ENCODE results near the gene TNK1. TPM values are rescaled to one million over a fixed set of nuclear protein-coding genes. Genes with fewer than 3 reads are reported as not detected.

TNK1 gene
- total and polyA plus RNA-seq, 2 donors, result 1.2 to 4.8 TPM

DNA sequence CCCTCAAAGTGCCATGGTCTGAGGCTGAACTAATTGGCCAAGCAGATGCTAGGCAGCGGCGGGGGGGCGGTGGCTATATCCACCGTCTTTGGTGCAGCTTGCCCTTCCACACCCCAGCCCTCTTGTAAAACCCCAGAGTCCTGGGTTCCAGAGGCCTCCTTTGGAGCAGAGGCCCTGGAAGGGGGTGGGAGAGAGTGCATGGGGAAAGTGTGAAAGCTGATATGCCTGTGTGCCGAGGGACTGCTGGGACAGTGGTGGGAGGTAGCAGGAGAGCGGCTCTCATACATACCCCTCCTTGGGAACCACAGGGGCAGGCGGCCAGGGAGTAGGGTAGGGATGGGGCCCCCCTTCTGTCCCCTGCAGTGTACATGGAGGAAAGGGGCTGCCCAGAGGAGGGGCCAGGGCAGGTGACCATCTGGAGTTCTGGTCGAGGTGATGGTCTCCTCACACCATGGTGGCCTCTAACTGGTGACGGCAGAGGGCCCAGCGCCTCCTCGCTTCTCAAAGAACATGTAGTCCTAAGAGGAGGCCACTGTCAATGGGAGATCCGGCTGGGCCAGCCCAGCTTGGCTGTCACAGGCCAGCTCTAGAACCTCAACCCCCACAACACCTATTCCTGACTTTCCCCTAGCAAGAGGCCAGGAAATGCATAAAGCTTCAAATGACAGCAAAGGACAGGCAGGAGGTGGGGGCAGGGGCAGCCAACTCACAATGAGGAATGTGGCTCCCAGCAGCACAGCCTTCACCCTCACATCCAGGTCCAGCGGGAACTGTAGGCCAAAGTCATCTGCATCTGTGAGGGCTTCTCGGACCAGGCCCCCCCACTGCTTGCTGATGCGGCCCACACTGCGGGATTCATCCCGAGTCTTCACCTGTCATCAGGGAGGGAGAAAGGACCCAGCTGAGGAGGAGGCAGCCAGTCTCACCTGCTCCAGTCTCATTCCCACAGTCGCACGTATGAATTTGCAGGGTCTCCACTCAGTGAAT, 9.3 kb downstream of the TNK1 start:
- WGBS, result 85% methylated on average over 19 of the region's 19 CpGs
- Histone ChIP-seq H3K4me1 (ENCODE audit: insufficient read depth) (no peaks in the 10 kb centered on the region), H3K4me3 (ENCODE audit: low read depth, low read length) (no peak overlapping the region), H3K36me3 (ENCODE audit: insufficient read depth) (no peaks in the 10 kb centered on the region), H3K27ac (ENCODE audit: low read depth) (no peak overlapping the region)
- DNase-seq (ENCODE audit: extremely low spot score), result no peak

DNA sequence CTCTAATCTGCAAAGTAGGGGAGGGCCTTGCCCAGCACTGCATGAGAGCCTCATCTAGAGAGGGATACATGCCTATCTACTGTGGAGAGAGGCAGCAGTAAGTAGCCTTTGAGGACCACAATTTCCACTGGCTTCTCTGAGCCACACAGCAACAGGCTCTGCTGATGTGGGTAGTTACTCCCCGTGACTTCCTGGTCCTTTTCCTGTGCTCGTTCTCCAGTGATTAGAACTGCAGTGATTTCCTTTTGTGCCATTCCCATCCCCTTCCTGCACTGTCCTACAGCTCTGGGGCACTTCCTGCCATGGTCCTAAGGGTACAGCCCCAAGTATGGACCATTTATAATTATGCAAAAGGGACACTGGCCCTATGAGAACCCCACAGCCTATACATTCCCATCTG, 10.4 kb downstream of the TNK1 start:
- H3K36me3 ChIP-seq (ENCODE audit: insufficient read depth), result no peaks in the 10 kb centered on the region
- no peak overlapping the region for H3K4me3 ChIP-seq (ENCODE audit: low read depth, low read length)
- no peaks in the 10 kb centered on the region for H3K4me1 ChIP-seq (ENCODE audit: insufficient read depth)
- no peak for DNase-seq (ENCODE audit: extremely low spot score)
- WGBS, result 71% methylated on average over 2 of the region's 2 CpGs
- H3K27ac ChIP-seq (ENCODE audit: low read depth), result no peak overlapping the region

DNA sequence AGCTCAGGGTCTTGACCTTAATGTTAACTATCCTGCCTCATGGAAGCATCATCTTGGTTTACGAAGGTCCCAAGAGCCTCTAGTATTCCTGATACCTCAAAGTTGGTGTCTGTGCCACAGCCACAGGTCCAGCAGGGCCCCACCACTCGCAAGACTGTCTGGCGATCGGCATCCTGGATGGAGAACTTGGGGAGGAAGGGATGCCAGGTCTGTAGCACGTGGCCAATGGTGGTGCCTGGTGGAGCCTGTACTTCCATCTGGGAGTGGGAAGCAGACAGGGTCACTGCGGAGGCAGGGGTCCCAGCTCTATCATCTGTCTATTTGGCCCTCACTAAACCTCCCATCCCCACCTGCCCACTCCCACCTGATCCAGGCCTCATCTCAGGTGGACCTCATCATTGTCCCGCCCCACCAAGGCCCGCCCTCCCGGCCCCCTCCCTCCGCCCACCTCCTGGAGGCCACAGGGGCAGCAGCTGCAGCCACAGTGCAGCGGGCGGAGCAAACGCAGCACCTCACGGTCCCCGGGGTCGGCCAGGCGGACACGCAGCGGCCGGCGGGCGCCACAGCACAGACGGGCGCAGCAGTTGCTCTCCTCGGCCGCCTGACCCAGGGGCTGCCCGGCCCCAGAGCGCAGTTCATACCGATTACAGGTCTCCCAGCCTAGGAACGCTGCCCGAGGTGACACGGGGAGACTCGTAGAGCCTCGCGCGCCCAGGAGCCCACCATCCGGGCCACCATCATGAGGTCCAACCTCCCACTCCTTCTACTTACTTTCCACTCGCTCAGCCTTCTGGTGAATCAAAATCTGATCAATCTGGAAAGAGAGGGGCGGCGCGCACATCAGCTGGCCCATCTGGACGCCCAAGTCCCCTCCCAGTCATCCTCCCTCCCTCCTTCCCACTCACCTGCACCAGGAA, 12.1 kb downstream of the TNK1 start:
- H3K4me1 ChIP-seq (ENCODE audit: insufficient read depth), result no peaks in the 10 kb centered on the region
- DNase-seq (ENCODE audit: extremely low spot score), result no peak
- H3K27ac ChIP-seq (ENCODE audit: low read depth), result no peak overlapping the region
- WGBS, result 68% methylated on average over 42 of the region's 42 CpGs
- H3K4me3 ChIP-seq (ENCODE audit: low read depth, low read length), result peak overlapping the region; percentile 63
- H3K36me3 ChIP-seq (ENCODE audit: insufficient read depth), result no peaks in the 10 kb centered on the region

DNA sequence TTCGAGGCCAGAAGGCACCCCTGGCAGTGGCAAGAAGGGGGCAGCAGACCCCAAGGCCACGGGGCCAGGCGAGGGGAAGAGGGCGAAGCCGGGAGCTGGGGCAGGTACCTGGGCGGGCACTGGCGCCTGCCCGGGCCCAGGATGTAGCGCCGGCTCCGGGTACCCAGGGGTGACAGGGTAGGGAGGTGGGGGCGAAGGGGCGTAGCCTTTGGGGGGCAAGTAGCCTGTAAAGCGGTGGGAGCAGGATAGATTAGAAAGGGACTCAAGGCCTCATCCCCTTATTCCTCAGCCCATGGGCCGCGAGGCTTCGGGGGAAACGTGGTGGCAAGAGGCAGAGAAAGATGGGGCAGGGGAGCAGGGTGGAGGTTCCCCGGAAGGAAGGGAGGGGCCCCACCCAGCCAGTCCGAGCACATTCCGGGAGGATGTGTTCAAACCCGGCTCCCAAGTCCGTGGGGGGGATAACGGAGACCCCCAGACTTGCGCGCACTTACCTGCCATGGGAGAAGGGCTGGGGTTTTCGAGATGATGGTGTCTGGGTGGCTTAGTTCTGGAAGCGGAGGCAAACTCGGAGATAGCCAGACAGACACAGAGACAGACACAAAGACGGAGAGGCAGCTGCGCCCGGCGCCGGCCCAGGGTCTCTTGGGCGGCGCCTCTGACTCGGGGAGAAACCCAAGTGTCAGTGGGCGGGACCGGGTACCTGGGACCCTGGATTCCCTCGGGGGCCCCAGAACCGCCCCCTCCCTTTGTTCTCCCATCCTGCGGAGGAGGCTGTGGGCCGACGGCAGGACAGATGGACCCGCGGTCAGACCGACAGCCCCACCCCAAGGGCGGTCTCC, 12.9 kb downstream of the TNK1 start:
- Histone ChIP-seq H3K36me3 (ENCODE audit: insufficient read depth) (no peaks in the 10 kb centered on the region), H3K27ac (ENCODE audit: low read depth) (peak overlapping the region; percentile 93), H3K4me1 (ENCODE audit: insufficient read depth) (no peaks in the 10 kb centered on the region), H3K4me3 (ENCODE audit: low read depth, low read length) (peak overlapping the region; percentile 63)
- no peak for DNase-seq (ENCODE audit: extremely low spot score)
- WGBS, result 5% methylated on average over 48 of the region's 48 CpGs

DNA sequence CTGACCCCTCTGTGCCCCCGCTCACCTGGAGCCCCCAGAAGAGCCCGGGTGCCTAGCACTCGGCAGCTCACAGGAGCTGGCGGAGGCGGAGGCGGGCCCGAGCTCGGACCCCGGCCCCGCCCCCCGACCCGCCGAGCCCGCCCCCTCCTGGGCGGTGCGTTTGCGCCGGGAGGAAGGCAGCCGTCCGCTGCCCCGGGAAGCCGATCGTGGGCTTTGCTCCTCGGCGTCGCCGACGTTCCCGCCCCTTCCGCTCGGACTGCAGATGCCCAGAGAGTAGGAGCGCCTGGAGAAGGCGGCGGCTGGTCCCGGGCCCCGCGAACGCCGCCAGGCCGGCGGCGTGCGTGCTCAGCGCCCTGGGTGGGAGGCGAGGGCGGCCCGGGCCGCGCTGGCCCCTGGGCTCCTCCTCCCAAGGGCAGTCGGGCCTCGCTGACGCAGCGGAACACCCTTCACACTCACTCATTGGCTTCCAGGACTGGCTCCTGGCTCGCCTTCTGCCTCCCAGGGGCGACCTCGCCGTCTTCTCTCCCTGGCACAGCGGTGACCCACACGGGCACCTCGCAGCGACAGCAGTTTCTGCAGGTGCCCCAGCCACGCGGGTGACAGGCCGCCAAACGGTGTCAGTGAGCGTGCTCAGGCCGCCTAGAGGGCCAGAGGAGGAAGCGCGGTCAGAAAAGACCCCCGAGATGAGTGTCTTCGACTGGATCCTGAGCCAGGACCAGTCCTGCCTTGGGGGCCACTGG, 13.7 kb downstream of the TNK1 start, which contains the start of gene PLSCR3:
TSS of gene PLSCR3 (minus strand) at position 74 of the 740 bp plus-strand sequence. CDS start 415 bp downstream, outside the sequence.
- Histone ChIP-seq H3K27ac (ENCODE audit: low read depth) (peak within 1 kb of the TSS; percentile 97), H3K36me3 (ENCODE audit: insufficient read depth) (no peaks in the 10 kb centered on the region), H3K4me1 (ENCODE audit: insufficient read depth) (no peaks in the 10 kb centered on the region), H3K4me3 (ENCODE audit: low read depth, low read length) (peak within 1 kb of the TSS; percentile 63)
- WGBS, result under 1% methylated on average over 71 of the region's 71 CpGs
- no peak for DNase-seq (ENCODE audit: extremely low spot score)

DNA sequence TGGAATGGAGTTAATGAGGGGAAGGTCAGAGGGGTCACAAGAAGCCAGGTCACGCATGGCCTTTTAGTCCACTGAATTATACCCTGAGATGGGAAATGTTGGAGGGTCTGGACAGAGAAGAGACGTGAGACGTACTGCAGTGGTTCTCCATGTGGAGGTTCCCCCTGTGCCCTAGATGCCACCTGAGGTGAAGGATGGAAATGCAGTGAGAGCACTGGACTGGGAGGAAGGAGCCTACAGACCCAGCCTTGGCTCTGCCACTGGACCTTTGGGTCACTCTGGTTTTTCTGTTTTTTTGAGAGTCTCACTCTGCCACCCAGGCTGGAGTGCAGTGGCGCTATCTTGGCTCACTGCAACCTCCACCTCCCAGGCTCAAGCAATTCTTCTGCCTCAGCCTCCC, 15.3 kb downstream of the TNK1 start:
- no peaks in the 10 kb centered on the region for H3K4me1 ChIP-seq (ENCODE audit: insufficient read depth)
- no peaks in the 10 kb centered on the region for H3K36me3 ChIP-seq (ENCODE audit: insufficient read depth)
- H3K4me3 ChIP-seq (ENCODE audit: low read depth, low read length), result no peak overlapping the region
- WGBS, result 86% methylated on average over 4 of the region's 4 CpGs
- H3K27ac ChIP-seq (ENCODE audit: low read depth), result no peak overlapping the region
- no peak for DNase-seq (ENCODE audit: extremely low spot score)

DNA sequence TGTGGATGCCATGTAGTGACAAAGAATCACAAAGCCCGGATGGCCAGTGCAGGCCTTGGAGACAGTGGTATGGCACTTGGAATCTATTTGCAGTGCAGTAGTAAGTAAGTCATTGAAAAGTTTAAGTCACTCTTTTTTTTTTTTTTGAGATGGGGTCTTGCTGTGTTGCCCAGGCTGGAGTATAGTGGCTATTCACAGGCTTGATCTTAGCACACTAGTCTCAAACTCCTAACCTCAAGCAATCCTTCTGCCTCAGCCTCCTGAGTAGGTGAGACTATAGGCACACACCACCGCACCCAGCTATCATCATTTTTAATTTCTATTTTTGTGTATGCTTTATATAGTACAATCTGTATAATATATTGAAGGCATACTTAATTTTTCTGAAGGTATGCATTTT, 17.7 kb downstream of the TNK1 start:
- H3K36me3 ChIP-seq (ENCODE audit: insufficient read depth), result no peaks in the 10 kb centered on the region
- H3K4me1 ChIP-seq (ENCODE audit: insufficient read depth), result no peaks in the 10 kb centered on the region
- 95% methylated on average over 2 of the region's 2 CpGs for WGBS
- no peak overlapping the region for H3K27ac ChIP-seq (ENCODE audit: low read depth)
- H3K4me3 ChIP-seq (ENCODE audit: low read depth, low read length), result no peak overlapping the region
- no peak for DNase-seq (ENCODE audit: extremely low spot score)

DNA sequence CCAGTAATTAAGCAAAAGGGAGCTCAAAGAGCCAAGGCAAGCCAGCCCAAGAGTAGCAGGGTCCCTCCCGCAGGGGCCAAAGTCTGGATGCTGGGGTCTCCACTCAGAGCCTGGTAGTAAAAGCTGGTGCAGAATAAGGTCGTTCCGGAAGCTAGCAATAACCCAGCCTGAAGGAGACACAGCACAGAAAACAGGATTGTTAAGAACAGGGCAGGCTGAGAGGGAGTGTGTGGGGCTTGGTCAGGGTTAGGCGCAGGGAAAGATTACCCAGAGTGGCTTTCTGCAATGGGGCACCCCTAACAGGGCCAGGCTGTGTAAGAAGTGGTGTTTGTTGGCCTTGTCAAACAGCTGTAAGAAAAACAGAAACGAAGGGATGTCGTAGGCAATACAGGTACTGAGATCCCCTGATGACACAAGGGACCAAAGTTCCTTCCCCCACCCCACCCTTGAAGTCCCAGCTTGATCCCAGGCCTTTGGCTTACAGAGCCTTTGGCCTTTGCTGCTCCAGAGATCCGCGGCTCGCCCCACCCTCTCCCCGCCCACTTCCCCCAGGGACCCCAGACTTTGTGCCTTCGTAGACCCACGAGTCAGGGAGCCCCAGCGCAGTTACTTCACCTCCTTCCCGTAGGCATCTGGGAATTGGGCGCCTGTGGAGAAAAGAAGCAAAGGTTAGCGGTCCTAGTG, 22.3 kb downstream of the TNK1 start:
- no peak for DNase-seq (ENCODE audit: extremely low spot score)
- H3K27ac ChIP-seq (ENCODE audit: low read depth), result peak overlapping the region; percentile 60
- peak overlapping the region; percentile 56 for H3K4me3 ChIP-seq (ENCODE audit: low read depth, low read length)
- H3K36me3 ChIP-seq (ENCODE audit: insufficient read depth), result no peaks in the 10 kb centered on the region
- 9% methylated on average over 16 of the region's 16 CpGs for WGBS
- no peaks in the 10 kb centered on the region for H3K4me1 ChIP-seq (ENCODE audit: insufficient read depth)

DNA sequence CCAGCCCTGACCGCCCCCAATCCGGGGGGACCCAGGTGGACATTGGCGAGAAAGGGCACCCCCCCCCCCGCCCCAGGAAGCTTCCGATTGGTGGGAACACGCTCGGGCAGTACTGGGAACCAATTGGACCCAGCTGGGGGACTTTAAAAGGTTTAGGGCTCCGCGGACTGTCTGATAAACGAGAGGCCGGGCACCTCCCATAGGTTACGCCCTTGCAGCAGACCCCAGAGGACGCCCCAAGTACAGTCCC, 22.8 kb downstream of the TNK1 start:
- peak overlapping the region; percentile 73 for H3K27ac ChIP-seq (ENCODE audit: low read depth)
- peak overlapping the region; percentile 56 for H3K4me3 ChIP-seq (ENCODE audit: low read depth, low read length)
- 0% methylated on average over 13 of the region's 13 CpGs for WGBS
- no peaks in the 10 kb centered on the region for H3K4me1 ChIP-seq (ENCODE audit: insufficient read depth)
- no peak for DNase-seq (ENCODE audit: extremely low spot score)
- H3K36me3 ChIP-seq (ENCODE audit: insufficient read depth), result no peaks in the 10 kb centered on the region

DNA sequence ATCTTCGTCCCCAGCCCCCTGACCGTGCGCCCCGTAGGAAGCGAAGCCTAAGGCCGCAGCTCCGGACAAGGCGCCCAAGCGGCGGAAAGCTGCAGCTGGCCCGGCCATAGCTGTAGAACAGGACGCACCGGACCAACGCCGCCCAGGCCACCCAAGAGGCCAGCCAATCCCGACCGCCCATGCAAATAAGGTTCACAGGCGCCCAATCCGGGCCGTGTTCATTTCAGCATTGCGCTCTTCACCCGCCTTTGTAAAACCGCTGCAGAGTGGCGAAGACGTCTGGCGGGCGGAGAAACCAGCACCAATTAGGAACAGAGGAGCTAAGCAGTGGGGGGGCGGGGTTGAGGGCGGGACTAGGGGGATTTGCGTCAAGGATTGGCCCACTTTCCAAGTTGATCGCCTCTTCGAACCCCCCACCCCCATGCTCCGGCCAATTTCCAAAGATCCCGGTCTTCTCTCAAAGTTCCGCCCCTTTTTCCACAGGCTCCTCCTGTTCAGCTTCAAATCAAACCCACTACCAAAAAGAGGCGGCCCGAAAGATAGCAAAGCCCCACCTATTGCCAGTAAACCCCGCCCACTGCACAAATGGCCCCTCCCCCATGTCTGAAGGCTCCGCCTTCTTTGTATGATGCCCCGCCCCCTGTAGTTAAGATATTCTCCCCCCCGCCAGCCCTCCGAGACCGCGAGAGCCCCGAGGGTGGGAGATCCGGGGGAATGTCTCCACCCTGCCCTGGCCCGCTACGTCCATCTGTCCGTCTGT, 23.3 kb downstream of the TNK1 start, which contains the start of gene TMEM256:
TSS of gene TMEM256 (minus strand) at position 121 of the 760 bp plus-strand sequence. CDS start at position 108, 13 bp downstream.
- Histone ChIP-seq H3K27ac (ENCODE audit: low read depth) (peak within 1 kb of the TSS; percentile 73), H3K4me1 (ENCODE audit: insufficient read depth) (no peaks in the 10 kb centered on the region), H3K4me3 (ENCODE audit: low read depth, low read length) (peak within 1 kb of the TSS; percentile 56), H3K36me3 (ENCODE audit: insufficient read depth) (no peaks in the 10 kb centered on the region)
- peak; percentile 99 for DNase-seq (ENCODE audit: extremely low spot score)
- under 1% methylated on average over 49 of the region's 49 CpGs for WGBS

DNA sequence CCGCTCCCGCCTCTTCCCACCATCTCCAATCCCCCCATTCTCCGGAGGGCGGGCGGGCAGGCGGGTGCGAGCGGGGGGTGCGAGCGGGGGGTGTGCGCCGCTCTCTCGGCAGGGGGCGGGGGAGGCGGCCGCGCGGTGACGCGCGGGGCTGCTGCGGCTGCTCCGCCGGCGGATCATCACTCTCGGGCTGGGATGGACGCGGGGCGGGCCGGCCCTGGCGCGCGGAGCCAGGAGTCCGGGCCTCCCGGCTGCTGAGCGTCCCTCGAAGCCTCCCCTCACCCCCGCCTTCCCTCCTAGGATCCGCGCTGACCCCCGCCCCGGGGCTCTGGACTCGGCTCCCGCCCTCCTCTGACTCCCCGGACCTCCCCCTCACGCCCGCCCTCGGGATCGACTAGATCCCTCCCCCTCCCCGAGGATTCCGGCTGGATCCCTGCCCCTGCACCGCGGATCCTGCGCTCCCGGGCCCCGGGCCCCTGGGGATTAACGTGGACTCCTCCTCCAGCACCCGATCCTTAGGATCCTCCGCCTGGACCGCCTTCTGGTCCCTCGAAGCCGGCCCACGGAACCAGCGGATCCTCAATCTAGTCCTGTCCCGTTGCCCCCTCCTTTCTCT, 24.0 kb downstream of the TNK1 start:
- Histone ChIP-seq H3K27ac (ENCODE audit: low read depth) (peak overlapping the region; percentile 14), H3K4me1 (ENCODE audit: insufficient read depth) (no peaks in the 10 kb centered on the region), H3K4me3 (ENCODE audit: low read depth, low read length) (peak overlapping the region; percentile 47), H3K36me3 (ENCODE audit: insufficient read depth) (no peaks in the 10 kb centered on the region)
- DNase-seq (ENCODE audit: extremely low spot score), result no peak
- WGBS, result under 1% methylated on average over 65 of the region's 65 CpGs
